Spleen (tissue), 11 donors: ENCODE data around the gene RRP12. TPM values are rescaled to one million over a fixed set of nuclear protein-coding genes. Genes with fewer than 3 reads are reported as not detected.
"Not testable (repeated sequence)": the region's sequence is repeated elsewhere in the genome, so short reads cannot be mapped to it uniquely, and the experiment has no call there.

Experiments used
- DNase-seq: peaks from one replicate; pipeline ENCODE4 v3.0.0-alpha.2; 2020
- H3K27ac ChIP-seq, 8 donors: fragments of 200-600 bp; sonication (generic) in 7 of 8; 1 replicate in 4 of 8; 2 replicates in 4 of 8; pipeline versions ENCODE4 v1.5.0 to v1.8.0; 2016 to 2021; ENCODE audit warnings: inconsistent platforms in 4 of 8, mild to moderate bottlenecking in 4 of 8, moderate library complexity in 1 of 8
- H3K27me3 ChIP-seq, 7 donors: fragments of 200-600 bp; sonication (generic) in 6 of 7; replicated peaks in 1 of 7; 1 replicate in 4 of 7; 2 replicates in 3 of 7; pipeline versions ENCODE4 v1.5.0 to v1.8.0; 2016 to 2021; ENCODE audit warnings: inconsistent platforms in 3 of 7, mild to moderate bottlenecking in 1 of 7
- H3K36me3 ChIP-seq, 6 donors: fragments of 200-600 bp; sonication (generic) in 5 of 6; 1 replicate in 4 of 6; 2 replicates in 2 of 6; pipeline versions ENCODE4 v1.5.0 to v1.8.0; 2016 to 2021; ENCODE audit warnings: inconsistent platforms in 2 of 6
- H3K4me1 ChIP-seq, 6 donors: fragments of 200-600 bp; sonication (generic) in 5 of 6; 1 replicate in 3 of 6; 2 replicates in 3 of 6; pipeline versions ENCODE4 v1.5.0 to v1.8.0; 2016 to 2021; ENCODE audit warnings: inconsistent platforms in 3 of 6
- H3K4me3 ChIP-seq, 8 donors: fragments of 200-600 bp; sonication (generic) in 7 of 8; 1 replicate in 4 of 8; 2 replicates in 4 of 8; pipeline versions ENCODE4 v1.5.0 to v1.8.0; 2016 to 2021; ENCODE audit warnings: inconsistent platforms in 4 of 8, mild to moderate bottlenecking in 4 of 8, moderate library complexity in 2 of 8
- H3K9me3 ChIP-seq, 8 donors: fragments of 200-600 bp; sonication (generic) in 7 of 8; 1 replicate in 4 of 8; 2 replicates in 4 of 8; pipeline versions ENCODE4 v1.5.0 to v1.8.0; 2016 to 2021; ENCODE audit warnings: inconsistent platforms in 4 of 8
- POLR2A ChIP-seq, 3 donors: fragments of 450-650 bp; IDR thresholded peaks; one replicate each; pipeline ENCODE4 v1.5.1; 2017; ENCODE audit warnings: antibody characterized with exemption in 3 of 3, mild to moderate bottlenecking in 1 of 3
- POLR2AphosphoS5 ChIP-seq, 3 donors: sonication (generic); formaldehyde crosslinking; IDR thresholded peaks; one replicate each; pipeline ENCODE4 v1.5.1; 2017; ENCODE audit warnings: antibody characterized with exemption in 3 of 3
- WGBS, 5 donors: extraction: QIAGEN DNeasy Blood & Tissue Kit in 3 of 5; methylation state at CpG; one replicate each; pipeline versions ENCODE4 v1.1.5 to v1.1.7; 2013 to 2018; 5-methylcytosine and 5-hydroxymethylcytosine counted together
- intact Hi-C: fragments of 100-400 bp; cut with DNase I; formaldehyde crosslinking; loops from one replicate; pipeline ENCODE4 v1.15.0; 2023; ENCODE audit warnings: low total_unique reads
- polyA plus RNA-seq, 3 donors: library from polyadenylated mRNA; stranded (reverse); fragments of 200-250 nt; gene quantifications; one replicate each; pipeline ENCODE4 v1.2.1, GENCODE V29; 2013
- total RNA-seq, 7 donors: library from RNA; depleted of rRNA in 3 of 7; stranded (reverse); fragments of >200 nt in 3 of 7; fragmentation: NEBNext Ultra II Directional in 4 of 7; extraction: Animal tissue kit (Norgen Biotek cat#: 25700) in 4 of 7; gene quantifications; one replicate each; pipeline versions ENCODE4 v1.1.0 to v1.2.1, GENCODE V29; 2016 to 2021
- TF ChIP-seq, protein P1 (sequence below), 11 experiments: fragments of 200-600 bp in 7 of 11; fragments of 450-650 bp in 4 of 11; sonication (generic) in 4 of 11; IDR thresholded peaks in 8 of 11; conservative IDR thresholded peaks in 3 of 11; 1 replicate in 7 of 11; 2 replicates in 4 of 11; pipeline versions ENCODE4 v1.4.0 to v1.8.0; 2016 to 2021; ENCODE audit warnings: antibody characterized with exemption in 11 of 11, inconsistent platforms in 4 of 11, mild to moderate bottlenecking in 1 of 11
- donor health status: healthy with polysubstance abuse.
- donor health status: DM: no; HTN: no; CAD: no; lungs with moderate emphysema.
- donor health status: DM: no; HTN: no; CAD: no.
- donor health status: Bipolar disorder and iron deficiency.
- donor health status: healthy.
- donor health status: DM: no; HTN: no; CAD: no.
- donor health status: DM: yes; HTN: yes; CAD: no.

Gene RRP12
- total and polyA plus RNA-seq, 10 donors: 12.3 to 51.4 (median 24.9) TPM

DNA sequence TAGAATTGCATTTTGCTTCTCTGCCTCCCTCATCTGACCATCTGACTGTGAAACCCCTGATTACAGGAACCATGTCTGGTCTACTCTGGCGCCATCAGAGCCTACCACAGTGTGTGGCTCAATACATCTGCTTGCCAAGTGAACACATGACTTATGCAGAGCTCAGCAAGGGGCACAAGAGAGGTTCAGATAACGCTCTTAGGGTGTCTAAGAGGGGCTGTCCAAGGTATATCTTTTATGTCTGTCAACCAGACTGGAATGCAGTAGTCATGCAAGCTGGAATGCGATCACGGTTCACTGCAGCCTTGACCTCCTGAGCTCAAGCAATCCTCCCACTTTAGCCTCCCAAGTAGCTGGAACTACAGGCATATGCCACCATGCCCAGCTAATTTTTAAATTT is 10.3 kb upstream of the RRP12 start:
- no peak for DNase-seq
- 50 to 78% (median 63%) methylated on average over 4 of the region's 4 CpGs for WGBS, 5 donors
- Histone ChIP-seq H3K4me3 (no peak overlapping the region), H3K27me3 (no peaks in the 10 kb centered on the region), H3K36me3 (no peaks in the 10 kb centered on the region), H3K27ac (peak overlapping the region in 4 of 8 donors; percentile 15 to 91 (median 41)), H3K9me3 (no peaks in the 10 kb centered on the region), H3K4me1 (peaks cover 10 to 63% (median 23%) of the 10 kb centered on the region in 6 donors)
- intact Hi-C loops: no loop called here
- TF ChIP-seq POLR2A (IDR thresholded peaks at IDR 0.05) (no peak), POLR2AphosphoS5 (IDR thresholded peaks at IDR 0.05) (no peak)
- TF ChIP-seq, protein P1, sequence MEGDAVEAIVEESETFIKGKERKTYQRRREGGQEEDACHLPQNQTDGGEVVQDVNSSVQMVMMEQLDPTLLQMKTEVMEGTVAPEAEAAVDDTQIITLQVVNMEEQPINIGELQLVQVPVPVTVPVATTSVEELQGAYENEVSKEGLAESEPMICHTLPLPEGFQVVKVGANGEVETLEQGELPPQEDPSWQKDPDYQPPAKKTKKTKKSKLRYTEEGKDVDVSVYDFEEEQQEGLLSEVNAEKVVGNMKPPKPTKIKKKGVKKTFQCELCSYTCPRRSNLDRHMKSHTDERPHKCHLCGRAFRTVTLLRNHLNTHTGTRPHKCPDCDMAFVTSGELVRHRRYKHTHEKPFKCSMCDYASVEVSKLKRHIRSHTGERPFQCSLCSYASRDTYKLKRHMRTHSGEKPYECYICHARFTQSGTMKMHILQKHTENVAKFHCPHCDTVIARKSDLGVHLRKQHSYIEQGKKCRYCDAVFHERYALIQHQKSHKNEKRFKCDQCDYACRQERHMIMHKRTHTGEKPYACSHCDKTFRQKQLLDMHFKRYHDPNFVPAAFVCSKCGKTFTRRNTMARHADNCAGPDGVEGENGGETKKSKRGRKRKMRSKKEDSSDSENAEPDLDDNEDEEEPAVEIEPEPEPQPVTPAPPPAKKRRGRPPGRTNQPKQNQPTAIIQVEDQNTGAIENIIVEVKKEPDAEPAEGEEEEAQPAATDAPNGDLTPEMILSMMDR (IDR thresholded peaks at IDR 0.05 in 8 of 11, conservative IDR thresholded peaks at IDR 0.05 in 3 of 11): no peak

DNA sequence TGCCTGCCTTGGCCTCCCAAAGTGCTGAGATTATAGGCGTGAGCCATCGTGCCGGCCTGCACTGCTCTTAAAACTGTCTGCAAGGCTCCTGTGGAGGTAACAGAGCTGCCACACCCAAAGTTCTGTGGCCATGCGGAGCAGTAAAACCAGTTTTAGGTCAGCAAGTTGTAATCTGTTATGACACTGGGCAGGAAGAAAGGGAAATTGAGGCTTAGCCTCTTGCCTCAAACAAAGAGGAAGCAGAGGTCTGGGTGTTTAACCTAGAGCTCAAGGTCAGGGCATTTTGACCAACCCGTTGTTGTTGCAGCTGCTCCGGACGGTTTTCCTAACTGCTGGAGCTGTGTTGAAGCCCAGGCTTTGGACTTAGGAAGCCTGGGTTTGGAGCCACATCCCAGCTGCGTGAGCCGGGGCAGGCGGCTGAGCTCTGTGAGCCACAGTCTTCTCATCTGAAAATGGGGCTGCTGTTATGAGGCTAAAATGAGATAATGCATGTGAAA is 7.4 kb upstream of the RRP12 start:
- intact Hi-C loops: no loop called here
- TF ChIP-seq, protein P1 (IDR thresholded peaks at IDR 0.05 in 8 of 11, conservative IDR thresholded peaks at IDR 0.05 in 3 of 11): no peak
- peak in 2 of 3 donors; percentile 12 to 47 for TF ChIP-seq POLR2AphosphoS5 (IDR thresholded peaks at IDR 0.05)
- Histone ChIP-seq H3K4me1 (peaks cover 10 to 63% (median 22%) of the 10 kb centered on the region in 6 donors), H3K27me3 (no peaks in the 10 kb centered on the region), H3K27ac (peak overlapping the region; percentile 40 to 91 (median 88)), H3K4me3 (peak overlapping the region in 1 of 8 donors; percentile 61), H3K9me3 (no peaks in the 10 kb centered on the region), H3K36me3 (no peaks in the 10 kb centered on the region)
- no peak for DNase-seq
- 33 to 77% (median 47%) methylated on average over 10 of the region's 10 CpGs for WGBS, 5 donors

DNA sequence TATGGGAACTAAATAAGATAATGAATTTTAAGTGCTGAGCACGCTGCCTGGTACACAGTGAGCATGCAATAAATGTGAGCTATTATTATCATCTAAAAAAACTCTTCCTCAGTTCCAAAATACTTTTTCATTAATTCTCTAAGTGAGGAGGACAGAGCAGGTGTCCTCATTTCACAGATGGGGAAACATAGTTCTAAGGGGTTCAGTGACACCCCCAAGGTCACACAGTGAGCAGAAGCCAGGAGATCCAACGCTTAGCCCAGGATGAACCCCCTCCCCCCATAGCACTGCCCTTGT is 6.8 kb upstream of the RRP12 start:
- TF ChIP-seq POLR2A (IDR thresholded peaks at IDR 0.05): no peak
- TF ChIP-seq, protein P1 (IDR thresholded peaks at IDR 0.05 in 8 of 11, conservative IDR thresholded peaks at IDR 0.05 in 3 of 11): no peak
- intact Hi-C loops: no loop called here
- H3K27me3 ChIP-seq: no peaks in the 10 kb centered on the region
- no peak for DNase-seq
- H3K27ac ChIP-seq: peak overlapping the region in 7 of 8 donors; percentile 76 to 91 (median 89)
- peak overlapping the region in 1 of 8 donors; percentile 61 for H3K4me3 ChIP-seq
- no peaks in the 10 kb centered on the region for H3K36me3 ChIP-seq
- H3K4me1 ChIP-seq: peaks cover 10 to 57% (median 22%) of the 10 kb centered on the region in 6 donors
- no peaks in the 10 kb centered on the region for H3K9me3 ChIP-seq
- 54 to 75% (median 65%) methylated on average over 2 of the region's 2 CpGs for WGBS, 5 donors

DNA sequence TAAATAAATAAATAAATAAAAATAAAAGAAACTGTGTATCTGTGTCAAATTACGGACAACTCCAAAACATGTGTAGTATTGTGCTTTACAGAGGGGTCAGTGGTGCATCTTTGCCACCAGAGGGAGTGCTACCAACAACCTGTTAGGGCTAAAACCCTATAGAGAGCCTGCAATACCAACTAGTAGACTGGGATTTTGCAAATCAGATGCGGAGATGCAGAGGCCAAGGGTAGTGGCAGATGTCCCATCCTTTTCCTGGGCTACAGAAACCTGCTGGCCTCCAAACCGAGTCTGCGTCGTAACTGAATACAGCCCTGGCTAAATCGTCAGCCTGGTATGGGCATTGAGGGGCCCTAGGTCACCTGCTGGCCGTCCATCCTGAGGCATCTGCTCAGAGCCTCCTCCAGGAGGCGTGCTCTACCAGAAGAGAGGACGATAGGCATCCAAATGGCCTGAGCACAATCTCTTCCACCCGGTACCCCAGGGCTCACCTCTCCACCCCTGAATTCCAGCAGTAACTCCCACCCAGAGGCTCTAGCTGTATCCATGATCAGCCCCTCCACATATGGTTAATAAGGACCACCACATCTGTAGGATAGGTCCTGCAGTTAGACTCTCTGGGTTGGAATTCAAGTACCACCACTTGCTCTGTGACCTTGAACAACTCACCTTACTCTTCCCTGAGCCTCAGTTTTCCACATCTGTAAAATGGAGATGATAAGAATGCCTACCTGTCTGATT is 6.2 kb upstream of the RRP12 start:
- WGBS, 5 donors: 2 to 7% (median 3%) methylated on average over 7 to 10 of the region's 10 CpGs
- no peaks in the 10 kb centered on the region for H3K27me3 ChIP-seq
- intact Hi-C loops: no loop called here
- peak overlapping the region in 7 of 8 donors; percentile 76 to 91 (median 89) for H3K27ac ChIP-seq
- H3K4me3 ChIP-seq: peak overlapping the region in 4 of 8 donors; percentile 5 to 61 (median 15)
- TF ChIP-seq POLR2A (IDR thresholded peaks at IDR 0.05) (no peak), POLR2AphosphoS5 (IDR thresholded peaks at IDR 0.05) (peak in 2 of 3 donors; percentile 13 to 26)
- TF ChIP-seq, protein P1 (IDR thresholded peaks at IDR 0.05 in 8 of 11, conservative IDR thresholded peaks at IDR 0.05 in 3 of 11): peak; percentile 71 to 93 (median 84)
- no peaks in the 10 kb centered on the region for H3K36me3 ChIP-seq
- peak; percentile 85 for DNase-seq
- H3K4me1 ChIP-seq: peaks cover 10 to 52% (median 22%) of the 10 kb centered on the region in 6 donors
- no peaks in the 10 kb centered on the region for H3K9me3 ChIP-seq

DNA sequence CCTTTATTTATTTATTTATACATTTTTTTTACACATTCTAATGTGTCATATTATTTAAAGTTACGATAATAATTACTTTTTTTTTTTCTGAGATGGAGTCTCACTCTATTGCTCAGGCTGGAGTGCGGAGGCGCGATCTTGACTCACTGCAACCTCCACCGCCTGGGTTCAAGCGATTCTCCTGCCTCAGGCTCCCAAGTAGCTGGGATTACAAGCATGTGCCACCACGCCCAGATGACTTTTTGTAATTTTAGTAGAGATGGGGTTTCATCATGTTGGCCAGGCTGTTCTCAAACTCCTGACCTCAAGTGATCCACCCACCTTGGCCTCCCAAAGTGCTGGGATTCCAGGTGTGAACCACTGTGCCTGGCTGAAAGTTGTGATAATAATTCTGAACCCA is 5.3 kb upstream of the RRP12 start:
- H3K36me3 ChIP-seq, H3K27me3 ChIP-seq, H3K9me3 ChIP-seq, intact Hi-C loops, DNase-seq: not testable (repeated sequence)
- Histone ChIP-seq H3K27ac (peak overlapping the region in 7 of 8 donors; percentile 76 to 91 (median 89)), H3K4me1 (peaks cover 10 to 60% (median 26%) of the 10 kb centered on the region in 6 donors), H3K4me3 (peak overlapping the region in 1 of 8 donors; percentile 61)
- WGBS, 5 donors: 49 to 80% (median 70%) methylated on average over 7 of the region's 7 CpGs
